HG03432 (cell line): ENCODE results near the gene CSH2.
"Not testable (repeated sequence)": the region's sequence is repeated elsewhere in the genome, so short reads cannot be mapped to it uniquely, and the experiment has no call there.

Experiments used
- ATAC-seq: cut with Tn5 transposase; IDR thresholded peaks from one replicate; pipeline ENCODE4 v1.9.1; 2021; ENCODE audit warnings: mild to moderate bottlenecking, moderate library complexity; ENCODE audit not compliant: unreplicated experiment

The CSH2 gene

GRCh38 chr17:63866625-63867024, 6.9 kb downstream of the CSH2 start:
- not testable (repeated sequence) for ATAC-seq

GRCh38 chr17:63859257-63859656, 14.2 kb downstream of the CSH2 start:
- no peak for ATAC-seq

- not testable (repeated sequence) for ATAC-seq
These were observed 17.1 kb downstream of the CSH2 start for GRCh38 chr17:63856425-63856824.

GRCh38 chr17:63855185-63855584, 18.3 kb downstream of the CSH2 start:
- no peak for ATAC-seq

- ATAC-seq: no peak
These were observed 18.8 kb downstream of the CSH2 start for GRCh38 chr17:63854709-63855108.

GRCh38 chr17:63853260-63853659, 20.2 kb downstream of the CSH2 start:
- no peak for ATAC-seq

- no peak for ATAC-seq
These were observed 23.1 kb downstream of the CSH2 start for GRCh38 chr17:63850401-63850800.

GRCh38 chr17:63848834-63849689, 24.4 kb downstream of the CSH2 start:
- peak; percentile 84 for ATAC-seq

GRCh38 chr17:63847525-63848249, 25.8 kb downstream of the CSH2 start:
- ATAC-seq: no peak

- no peak for ATAC-seq
These were observed 28.0 kb downstream of the CSH2 start for GRCh38 chr17:63845509-63845908.

- ATAC-seq: no peak
These were observed 29.4 kb downstream of the CSH2 start for GRCh38 chr17:63843910-63844677.

- not testable (repeated sequence) for ATAC-seq
These were observed 30.0 kb downstream of the CSH2 start for GRCh38 chr17:63843387-63843888.

GRCh38 chr17:63842540-63843386, 30.7 kb downstream of the CSH2 start, which contains the start of gene SMARCD2:
Gene SMARCD2, minus strand, starts transcription at chr17:63842685. Its CDS starts 11 bp downstream, at chr17:63842674.
- peak; percentile 82 for ATAC-seq

GRCh38 chr17:63842173-63842539, 31.3 kb downstream of the CSH2 start:
- ATAC-seq: peak; percentile 32

GRCh38 chr17:63841350-63842172, 31.9 kb downstream of the CSH2 start:
- no peak for ATAC-seq

GRCh38 chr17:63840591-63841349, 32.7 kb downstream of the CSH2 start:
- ATAC-seq: no peak

GRCh38 chr17:63838631-63839171, 34.8 kb downstream of the CSH2 start:
- no peak for ATAC-seq

- no peak for ATAC-seq
These were observed 35.4 kb downstream of the CSH2 start for GRCh38 chr17:63837962-63838600.
